GM21737 (cell line): ENCODE data around the gene RPS28.

ENCODE experiments used
- ATAC-seq: cut with Tn5 transposase; IDR thresholded peaks from one replicate; pipeline ENCODE4 v1.9.1; 2021; ENCODE audit warnings: mild to moderate bottlenecking, moderate library complexity; ENCODE audit not compliant: unreplicated experiment

Gene RPS28

DNA sequence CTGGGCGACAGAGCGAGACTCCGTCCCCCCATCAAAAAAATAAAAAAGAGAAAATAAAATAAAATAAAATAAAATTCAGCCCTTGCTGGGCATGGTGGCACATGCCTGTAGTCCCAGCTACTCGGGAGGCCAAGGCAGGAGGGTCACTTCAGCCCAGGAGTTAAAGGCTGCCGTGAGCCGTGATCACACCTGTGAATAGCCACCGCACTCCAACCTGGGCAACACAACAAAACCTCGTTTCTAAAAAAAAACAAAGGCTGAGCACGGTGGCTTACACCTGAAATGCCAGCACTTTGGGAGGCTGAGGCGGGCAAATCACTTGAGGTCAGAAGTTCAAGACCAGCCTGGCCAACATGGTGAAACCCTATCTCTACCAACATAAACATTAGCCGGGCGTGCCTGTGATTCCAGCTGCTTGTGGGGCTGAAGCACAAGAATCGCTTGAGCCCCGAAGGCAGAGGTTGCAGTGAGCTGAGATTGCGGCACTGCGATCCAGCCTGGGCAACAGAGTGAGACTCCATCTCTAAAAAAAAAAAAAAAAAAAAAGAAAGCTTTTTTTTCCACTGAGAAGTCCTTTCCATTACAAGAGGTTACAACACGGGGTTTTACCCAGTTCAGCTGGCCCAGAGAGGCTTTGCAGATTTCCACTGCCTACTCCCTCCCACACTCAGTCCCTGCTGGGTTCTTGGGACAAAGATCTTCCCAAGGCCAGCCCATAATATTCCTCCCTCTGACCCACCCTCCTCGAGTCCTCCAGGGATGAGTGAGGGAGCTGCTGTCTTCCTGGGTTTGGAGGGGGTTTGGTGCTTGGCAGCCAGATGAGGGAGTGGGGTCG is 49.1 kb downstream of the RPS28 start:
- no peak for ATAC-seq

- no peak for ATAC-seq
Observed at GRCh38 chr19:8371011-8371804, 49.9 kb downstream of the RPS28 start.
